GM19438 (cell line): ENCODE measurements around the gene ABCA4.

Source experiments
- ATAC-seq: cut with Tn5 transposase; IDR thresholded peaks from one replicate; pipeline ENCODE4 v1.9.1; 2021; ENCODE audit warnings: low read depth; ENCODE audit not compliant: unreplicated experiment

The ABCA4 gene

DNA sequence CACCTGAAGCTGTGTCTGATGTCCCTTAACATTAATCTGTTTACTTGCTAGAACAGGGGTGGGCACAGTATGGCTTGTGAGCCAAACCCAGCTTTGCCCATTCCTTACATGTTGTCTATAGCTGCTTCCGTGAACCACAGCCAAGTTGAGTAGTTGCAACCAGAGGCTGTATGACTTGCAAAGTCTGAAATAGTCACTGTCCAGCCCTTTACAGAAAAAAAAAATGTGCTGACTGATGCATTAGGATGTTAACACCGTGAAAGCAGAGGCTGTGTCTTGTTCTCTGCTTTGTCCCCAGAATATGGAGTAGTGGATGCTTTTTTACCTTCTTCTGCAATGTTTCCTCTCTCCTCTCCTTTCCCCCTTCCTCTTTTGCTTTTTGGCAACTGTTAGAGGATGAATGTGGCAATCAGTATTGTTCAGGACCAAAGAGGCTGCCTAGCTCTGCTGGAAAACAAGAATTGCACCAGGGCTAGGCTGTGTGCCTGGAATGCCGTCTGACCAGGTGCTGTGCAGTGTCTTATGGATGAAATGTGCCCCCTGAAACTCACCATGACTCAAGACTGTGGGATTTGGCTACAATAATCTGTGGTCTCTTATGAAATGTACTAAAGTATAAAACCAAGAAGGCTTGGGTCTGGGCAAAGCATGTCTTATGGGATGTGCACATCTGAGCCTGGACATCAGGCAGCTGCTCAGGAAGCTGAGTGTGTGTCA lies 132.2 kb downstream of the ABCA4 start:
- no peak for ATAC-seq

DNA sequence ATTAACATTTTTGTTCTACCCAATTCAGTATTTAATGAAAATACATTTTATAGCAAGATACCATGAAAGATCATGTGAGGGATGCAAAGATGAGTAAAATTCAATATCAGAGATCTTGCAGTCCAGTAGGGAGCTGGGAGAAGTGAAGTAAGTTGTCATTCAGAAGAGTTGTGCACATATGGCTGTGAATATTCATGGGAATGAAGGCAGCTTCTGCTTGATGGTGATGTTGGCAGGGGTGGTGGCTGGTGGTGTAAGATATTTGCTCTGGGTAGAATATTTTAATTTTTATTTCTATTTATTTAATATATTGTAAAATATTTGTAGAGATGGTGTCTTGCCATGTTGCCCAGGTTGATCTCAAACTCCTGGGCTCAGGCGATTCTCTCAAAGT lies 139.7 kb downstream of the ABCA4 start:
- no peak for ATAC-seq

DNA sequence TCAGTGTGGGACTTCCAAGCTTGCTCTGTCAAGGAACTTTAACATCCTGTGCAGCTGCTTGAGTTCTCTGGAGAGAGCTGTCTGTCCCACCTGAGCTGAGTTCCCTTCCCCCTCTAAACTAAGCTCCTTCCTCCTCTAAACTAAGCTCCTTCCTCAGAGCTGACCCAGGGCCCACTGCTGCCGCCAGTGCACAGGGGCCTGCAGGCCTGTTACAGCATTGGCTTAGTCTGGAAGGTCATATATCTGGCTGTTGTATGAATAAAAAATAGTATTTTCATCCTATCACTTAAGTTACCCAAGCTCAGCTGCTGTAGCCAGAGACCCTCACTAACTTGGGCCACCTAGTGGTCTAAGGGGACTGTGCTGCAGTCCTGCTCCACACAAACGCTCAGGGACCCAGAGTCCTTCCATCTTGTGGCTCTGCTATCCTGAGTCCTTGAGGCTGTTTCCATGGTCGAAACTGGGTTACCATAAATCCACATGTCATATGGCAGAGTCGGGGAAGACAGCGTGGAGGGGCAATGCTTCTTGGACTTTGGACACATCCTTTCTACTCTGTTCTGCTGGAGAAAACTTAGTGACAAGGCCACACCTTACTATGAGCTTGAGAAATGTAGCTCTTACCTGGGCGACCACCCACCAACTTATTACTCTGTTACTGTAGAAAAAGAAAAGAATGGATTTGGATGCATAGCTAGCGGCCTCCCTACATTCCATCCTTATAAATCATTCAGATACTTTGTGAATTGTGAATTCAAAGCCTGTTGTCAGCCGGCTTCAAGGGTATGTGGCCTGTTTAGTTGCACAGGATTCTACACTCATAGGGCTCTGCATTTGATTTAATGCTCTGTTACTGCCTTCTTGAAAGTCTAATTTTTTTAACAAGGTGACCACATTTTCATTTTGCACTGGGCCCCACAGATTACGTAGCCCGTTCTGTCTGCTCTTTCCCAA lies 140.4 kb downstream of the ABCA4 start:
- ATAC-seq: no peak

DNA sequence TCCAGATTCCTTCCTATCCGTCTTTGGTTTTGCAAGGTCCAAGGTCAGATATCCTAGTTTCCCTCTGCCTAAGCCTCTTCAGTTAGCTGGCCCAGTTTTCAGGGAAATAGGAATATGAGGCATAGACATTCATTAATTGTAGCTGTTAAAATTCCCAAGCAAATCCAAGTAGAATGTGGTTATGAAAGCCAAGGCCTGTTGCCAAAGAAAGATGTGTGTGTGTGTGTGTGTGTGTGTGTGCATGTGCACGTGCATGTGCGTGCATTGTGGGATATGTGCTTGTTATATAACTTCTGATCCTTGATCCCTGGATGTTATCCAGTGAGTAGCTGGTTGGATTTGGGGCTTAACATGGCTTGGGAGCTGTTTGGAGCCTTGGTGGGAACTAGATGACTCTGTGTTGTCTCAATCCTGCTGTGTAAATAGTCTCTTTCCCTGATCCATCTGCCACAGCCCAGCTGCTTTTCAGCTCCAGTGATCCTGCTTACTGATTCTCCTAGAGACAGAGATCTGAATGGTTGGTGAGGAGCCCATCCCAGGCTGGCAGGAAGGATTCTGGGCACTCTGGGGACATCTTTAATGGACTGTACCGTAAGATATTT lies 141.1 kb downstream of the ABCA4 start:
- ATAC-seq: no peak

DNA sequence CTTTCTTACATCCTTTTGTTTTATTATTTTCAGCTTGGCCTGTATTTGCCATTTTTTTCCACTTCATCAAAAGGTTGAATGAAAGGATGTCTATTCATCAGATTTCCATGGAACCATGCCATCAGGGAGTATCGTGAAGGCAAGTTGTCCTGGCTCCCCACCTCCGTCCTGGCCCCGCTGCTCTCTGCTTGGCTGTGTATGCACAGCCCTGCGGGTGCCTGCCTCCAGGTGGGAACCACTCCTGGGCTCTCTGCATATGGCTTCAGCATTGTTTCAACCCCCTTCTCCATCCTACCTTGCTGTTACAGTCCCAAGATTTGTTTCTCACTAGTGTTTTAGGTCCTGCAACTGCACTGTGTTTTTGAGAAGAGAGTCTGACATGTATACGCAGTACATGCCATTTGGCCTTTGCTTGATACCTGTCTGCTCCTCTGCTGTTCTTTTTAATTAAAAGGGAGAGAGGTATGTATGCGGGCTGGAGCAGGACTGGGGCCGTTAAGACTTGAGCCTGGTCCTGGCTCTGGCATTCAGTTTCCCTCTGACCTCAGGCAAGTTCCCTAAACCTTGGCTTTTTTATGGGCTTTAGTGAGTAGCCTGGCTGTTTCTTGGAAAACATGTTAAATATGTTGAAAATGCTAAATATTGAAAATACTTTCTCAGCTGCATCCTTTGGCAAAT lies 141.8 kb downstream of the ABCA4 start:
- no peak for ATAC-seq

DNA sequence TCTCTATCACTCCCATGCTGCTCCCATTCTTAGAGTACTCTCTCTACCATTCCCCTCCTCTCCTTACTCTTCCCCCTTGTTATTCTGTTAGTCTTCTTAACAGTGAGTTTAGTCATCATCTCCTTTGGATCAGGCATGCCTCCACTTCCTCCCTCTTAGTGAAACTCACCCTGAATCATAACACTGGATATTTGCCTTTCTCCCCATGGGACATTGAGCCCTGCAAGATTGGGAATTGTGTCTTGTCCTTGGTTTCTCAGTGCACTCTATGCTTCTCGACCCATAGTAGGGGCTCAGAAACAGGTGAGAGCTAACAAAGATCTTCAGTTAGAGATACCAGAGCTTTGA lies 143.4 kb downstream of the ABCA4 start:
- no peak for ATAC-seq

DNA sequence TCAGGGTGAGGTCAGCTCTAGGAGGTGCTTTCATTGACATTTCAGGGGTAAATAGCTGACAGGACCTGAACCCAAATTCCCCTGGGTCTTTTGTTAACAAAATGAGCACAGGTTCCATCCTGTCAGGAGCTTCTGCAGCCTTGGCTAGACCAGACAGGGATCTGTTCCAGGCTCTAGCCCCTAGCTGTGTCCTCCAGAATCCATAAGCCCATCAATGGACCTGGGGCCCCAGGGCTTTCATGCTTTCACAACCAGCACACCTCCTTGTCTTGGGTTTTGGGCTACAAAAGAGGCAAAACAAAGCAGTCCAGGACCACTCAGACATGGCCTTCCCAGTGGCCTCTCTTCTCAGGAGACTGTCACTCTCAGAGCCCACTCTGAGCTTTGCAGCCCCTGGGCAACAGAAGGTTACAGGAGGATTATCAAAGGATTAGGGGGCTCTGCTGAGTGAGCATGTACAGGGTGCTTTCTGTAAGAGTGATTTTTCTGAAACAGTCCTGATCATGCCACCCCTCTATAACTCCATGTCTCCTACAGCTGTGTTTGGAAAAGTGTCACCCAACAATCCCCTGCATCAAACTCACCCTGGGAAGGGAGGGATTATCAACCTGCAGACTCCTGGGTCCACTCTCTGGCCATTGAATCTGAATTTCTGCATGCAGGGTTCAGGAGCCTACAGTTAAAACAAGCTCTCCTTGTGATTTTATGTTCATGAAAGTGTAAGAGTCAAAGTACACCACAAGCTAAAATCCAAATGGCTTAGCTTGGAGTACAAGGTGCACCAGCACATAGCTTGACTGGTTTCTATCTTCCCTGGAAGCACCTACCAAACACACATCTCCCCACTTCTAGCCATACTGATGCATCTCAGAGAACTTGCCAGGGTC lies 144.0 kb downstream of the ABCA4 start:
- ATAC-seq: no peak

DNA sequence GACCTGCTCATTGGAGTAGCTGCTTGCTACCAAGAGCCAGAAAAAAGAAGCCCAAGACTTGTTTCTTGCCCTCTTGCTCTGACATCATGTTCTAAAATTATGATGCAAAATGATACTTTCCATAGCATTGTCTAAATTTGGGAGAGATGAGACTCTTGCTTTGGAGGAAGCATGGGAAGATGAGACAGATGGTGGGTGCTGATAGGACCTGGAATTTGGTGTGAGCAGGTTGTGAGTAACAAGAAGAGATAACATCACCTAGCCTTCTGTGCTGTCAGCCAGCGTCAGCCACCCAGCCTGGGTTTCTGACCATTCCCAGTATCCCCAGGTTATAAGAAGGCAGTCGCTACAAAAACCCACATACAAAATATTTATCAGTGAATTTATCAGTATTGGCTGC lies 144.7 kb downstream of the ABCA4 start:
- no peak for ATAC-seq

DNA sequence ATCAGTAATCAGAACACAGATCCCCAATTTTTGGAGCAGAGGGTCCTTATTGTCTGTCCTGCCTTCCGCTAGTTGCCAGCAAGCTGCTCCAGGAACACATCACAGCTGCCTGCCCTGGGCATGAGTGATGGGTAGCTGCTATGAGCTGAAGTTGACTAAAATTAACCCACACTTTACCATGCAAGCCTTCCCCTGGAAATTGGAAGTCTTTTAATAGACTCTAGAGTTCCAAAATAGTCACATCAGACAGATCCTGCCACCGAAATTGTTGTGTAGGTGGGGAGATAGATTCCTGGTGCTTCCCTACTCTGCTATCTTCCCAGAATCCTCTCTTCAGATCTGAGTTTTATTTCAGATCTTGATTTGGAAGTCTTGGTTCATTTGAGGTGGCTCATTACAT lies 148.6 kb downstream of the ABCA4 start:
- no peak for ATAC-seq

DNA sequence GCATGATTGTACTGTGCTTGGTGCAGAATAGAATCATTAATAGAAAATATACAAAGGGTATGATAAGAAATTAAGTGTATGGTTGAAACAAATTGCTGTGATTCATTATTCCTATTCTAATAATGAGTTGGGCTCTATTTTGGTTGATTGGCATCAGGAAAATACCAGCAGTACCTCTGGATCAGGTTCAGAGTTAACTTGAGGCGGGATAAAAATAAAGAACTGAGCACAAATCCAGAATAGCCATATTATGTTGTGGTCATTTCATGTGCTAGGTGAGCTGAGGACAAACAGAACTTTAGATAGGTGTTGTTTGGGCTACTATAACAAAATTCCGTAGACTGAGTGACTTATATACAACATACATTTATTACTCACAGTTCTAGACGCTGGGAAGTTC lies 151.1 kb downstream of the ABCA4 start:
- ATAC-seq: no peak

DNA sequence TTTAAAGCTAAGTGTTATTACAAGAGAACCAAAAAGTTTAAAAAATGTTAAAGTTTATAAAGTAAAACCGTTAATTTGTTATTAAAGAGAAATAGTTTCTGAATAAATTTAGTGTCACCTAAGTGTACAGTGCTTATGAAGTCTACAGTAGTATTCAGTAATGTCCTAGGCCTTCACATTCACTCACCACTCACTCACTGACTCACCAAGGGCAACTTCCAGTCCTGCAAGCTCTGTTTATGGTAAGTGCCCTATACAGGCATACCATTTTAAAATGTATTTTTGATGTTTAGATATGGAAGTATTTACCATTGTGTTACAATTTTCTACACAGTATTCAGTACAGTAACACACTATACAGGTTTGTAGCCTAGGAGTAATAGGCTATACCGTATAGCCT lies 151.6 kb downstream of the ABCA4 start:
- no peak for ATAC-seq

DNA sequence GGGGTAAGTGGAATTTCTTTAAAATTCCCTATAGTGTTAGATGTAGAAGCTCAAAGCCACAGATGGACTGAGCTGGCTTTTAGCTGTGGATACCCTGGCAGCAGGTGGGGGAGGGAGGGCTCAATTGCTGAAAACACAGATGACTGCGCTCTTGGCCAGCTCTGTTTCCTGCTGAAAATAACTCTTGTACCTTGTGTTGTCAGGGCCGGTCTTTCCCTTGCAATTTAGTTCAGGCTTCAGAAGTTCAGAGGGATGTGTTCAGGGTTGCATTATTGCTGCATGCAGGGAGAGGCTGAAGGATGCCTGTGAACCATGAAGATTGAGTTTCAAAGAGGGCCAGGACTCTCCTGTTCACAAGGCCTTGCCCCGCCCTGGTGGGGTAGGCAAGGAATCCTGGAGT lies 153.6 kb downstream of the ABCA4 start:
- no peak for ATAC-seq

DNA sequence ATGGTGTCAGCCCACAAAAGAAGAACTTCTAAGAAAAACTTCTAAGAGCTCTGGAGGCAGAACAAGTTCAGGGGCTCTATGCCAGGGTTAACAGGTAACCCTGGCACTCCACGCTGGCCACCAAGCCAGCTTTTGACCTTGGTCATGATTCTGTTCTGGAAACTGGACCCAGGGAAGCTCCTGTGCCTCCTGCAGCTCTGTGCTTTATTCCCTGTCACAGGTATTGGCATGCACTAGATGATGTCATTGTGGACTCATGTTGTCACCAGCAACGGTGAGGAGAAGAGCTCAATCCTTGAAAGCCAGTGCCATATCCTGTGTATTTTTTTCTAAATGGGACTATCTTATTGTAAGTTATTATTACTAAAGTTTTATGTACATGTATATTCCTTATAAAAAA lies 155.1 kb downstream of the ABCA4 start:
- no peak for ATAC-seq

DNA sequence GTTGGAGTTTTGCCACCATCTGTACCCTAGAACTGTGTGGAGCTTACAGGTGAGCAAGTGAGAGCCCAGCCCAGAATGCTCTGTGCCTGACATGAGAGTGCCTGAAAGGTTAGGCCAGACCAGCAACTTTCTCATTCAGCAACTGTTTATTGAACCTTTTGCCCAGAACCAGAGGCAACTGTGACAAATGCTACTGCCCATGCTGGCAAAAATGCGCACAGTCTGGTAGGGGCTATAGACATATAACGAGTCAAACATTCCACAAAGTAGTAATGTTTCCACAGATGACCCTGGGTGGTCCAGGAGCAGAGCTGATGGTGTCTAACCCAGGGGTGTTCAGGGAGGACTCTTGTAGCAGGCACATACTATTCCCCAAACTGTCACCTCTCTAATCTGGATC lies 155.7 kb downstream of the ABCA4 start:
- no peak for ATAC-seq

DNA sequence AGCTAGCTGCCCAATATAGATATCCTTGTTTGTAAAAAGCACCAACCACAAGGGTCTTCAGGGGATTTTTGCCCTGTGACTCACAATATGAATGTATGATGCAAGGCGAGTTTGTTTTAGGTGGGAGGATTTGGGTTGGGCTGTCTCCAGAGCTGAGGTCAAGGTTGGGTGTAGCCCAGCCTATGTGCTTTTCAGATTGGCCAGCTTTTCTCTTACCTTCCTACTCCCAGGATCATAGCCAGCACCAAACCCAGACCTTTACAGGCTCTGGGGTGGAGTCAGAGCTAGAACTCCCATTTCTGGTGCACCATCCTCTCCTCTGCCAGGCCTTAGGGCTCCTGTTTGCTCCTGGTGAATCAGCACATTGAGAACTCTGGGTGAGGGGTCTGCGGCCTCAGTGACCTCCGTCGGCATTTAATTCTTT lies 156.2 kb downstream of the ABCA4 start:
- no peak for ATAC-seq

DNA sequence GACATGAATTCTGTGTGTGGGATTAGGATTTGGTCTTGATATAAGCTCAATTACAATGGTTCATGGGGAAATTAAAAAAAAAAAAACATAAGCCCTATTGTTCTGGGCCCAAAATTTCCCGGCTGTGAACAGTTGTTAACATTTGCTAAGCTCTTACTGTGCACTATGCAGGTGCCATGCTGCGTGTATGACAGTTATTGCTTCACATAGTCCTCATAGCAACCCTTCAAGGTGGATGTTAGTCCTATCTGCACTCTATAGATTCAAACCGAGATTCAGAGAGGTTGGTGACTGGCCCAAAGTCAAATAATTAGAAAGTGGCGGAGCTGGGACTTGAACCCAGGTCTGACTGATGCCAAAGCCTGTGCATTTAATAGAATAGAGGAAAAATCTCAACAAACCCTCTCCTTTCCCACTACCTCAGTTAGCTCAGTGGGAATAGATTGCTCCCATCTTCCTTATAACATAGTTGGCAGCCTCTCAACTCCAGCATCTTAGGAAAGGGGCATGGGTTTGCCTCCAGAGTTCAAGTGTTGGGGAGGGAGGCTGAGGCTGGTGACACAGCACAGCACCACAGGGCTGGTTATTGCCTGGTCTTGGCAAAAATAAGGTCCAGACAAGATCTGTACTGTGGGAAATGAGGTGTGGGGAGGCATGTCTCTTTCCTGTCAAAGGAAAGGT lies 156.7 kb downstream of the ABCA4 start:
- ATAC-seq: no peak

DNA sequence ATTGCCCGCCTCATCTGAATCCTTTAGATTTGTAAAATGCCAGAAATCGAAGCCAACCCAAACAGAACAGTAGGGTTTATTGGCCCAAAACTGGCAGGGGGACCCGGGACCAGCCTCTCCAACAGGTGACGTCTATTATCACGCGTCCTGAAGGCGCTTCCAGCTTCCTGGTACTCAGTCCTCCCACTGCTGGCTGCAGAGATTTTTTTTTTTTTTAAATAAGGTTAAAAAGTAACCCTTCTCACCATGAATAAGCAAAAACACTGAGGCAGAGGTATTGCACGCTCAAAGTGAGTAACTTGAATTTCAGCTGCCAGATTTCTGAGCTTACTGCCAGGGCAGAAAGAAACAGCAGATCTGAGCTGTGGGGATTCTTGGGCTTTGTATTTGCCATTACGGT lies 157.4 kb downstream of the ABCA4 start:
- no peak for ATAC-seq

DNA sequence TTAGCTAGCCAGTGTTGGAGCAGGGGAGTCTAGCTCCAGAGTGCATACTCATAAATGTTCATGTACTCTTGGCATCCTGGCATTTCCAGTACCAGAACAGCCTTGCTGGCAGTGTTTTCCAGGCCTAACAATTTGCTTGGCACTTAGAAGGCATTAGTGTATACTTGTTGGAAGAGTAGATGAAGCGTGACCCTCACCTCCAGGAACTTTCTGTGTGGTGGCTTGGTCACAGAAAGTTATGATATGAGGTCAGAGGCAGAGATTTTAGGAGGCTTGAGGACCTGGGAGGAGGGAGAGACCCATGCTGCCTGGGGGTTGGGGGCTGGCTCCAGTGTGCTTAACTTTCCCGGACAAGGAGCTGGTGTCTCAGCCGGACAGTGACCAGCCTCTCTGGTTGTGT lies 159.0 kb downstream of the ABCA4 start:
- ATAC-seq: no peak

DNA sequence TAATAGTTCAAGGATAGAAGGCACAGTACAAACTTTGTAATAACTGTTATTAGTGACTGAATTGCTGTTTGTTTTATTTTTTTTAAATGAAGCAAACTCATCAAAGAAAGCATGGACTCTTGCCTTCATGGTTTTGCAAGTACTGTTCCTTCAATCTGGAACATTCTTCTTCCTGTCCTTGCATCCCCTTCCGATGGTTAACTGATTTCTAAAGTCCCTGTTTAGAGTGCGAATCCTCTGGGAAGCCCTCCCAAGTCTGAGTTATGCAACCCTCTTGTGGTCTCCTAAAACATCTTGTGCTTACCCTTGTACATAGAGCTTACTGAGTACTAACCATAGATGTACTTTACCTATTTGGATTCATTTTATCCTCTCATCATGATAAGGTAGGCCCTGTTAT lies 159.5 kb downstream of the ABCA4 start:
- no peak for ATAC-seq
